IMR-90 (cell line): ENCODE data around the gene CARM1.
A peak's percentile ranks its signal among the peaks of the same experiment; 100 is the strongest.

Experiments
- BHLHE40 ChIP-seq: fragments of 150-350 bp; IDR thresholded peaks from 2 replicates; pipeline ENCODE4 v1.6.1; 2016; ENCODE audit warnings: mild to moderate bottlenecking, low read depth, low read length
- CEBPB ChIP-seq: IDR thresholded peaks from 2 replicates; pipeline ENCODE4 v1.6.1; 2012; ENCODE audit warnings: low read depth, low read length, improper control_type of control experiment
- MAZ ChIP-seq: IDR thresholded peaks from 2 replicates; pipeline ENCODE4 v1.6.1; 2012; ENCODE audit warnings: low read depth, mild to moderate bottlenecking, low read length, improper control_type of control experiment, moderate library complexity, borderline replicate concordance
- MXI1 ChIP-seq: IDR thresholded peaks from 2 replicates; pipeline ENCODE4 v1.6.1; 2012; ENCODE audit warnings: low read depth, mild to moderate bottlenecking, low read length, moderate library complexity, borderline replicate concordance
- POLR2A ChIP-seq: IDR thresholded peaks from 2 replicates; pipeline ENCODE4 v1.6.1; 2012; ENCODE audit warnings: mild to moderate bottlenecking, low read depth, low read length
- RAD21 ChIP-seq: IDR thresholded peaks from 2 replicates; pipeline ENCODE4 v1.6.1; 2012; ENCODE audit warnings: low read length, improper control_type of control experiment
- SMC3 ChIP-seq: fragments of 150-350 bp; IDR thresholded peaks from 2 replicates; pipeline ENCODE4 v1.6.1; 2016; ENCODE audit warnings: low read depth, mild to moderate bottlenecking, antibody characterized with exemption, low read length, moderate library complexity
- TF ChIP-seq, protein P1 (sequence below): conservative IDR thresholded peaks from 2 replicates; pipeline ENCODE4 v1.5.1; 2012; ENCODE audit warnings: mild to moderate bottlenecking, low read depth, low read length, improper control_type of control experiment
- TF ChIP-seq, protein P2 (sequence below): fragments of 150-350 bp; IDR thresholded peaks from 2 replicates; pipeline ENCODE4 v1.6.1; 2017; ENCODE audit warnings: mild to moderate bottlenecking, antibody characterized with exemption, low read length, low read depth

DNA sequence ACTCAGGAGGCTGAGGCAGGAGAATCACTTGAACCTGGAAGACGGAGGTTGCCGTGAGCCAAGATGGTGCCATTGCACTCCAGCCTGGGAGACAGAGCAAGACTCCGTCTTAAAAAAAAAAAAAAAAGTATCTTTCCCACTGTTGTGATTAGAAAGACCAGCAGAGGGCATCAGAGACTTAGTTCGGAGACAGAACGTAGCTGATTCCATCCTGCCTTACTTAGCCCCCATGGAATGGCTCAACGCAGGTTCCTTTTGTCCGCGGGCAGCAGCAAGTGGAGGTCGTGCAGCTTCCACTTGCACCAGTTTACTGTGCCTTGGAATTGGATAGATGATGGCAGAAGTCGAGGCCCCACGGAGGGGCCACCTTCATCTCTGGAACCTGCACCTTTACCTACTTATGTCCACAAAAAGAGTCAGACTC, 65.3 kb downstream of the CARM1 start:
- TF ChIP-seq POLR2A (no peak), SMC3 (peak; percentile 62), CEBPB (no peak), BHLHE40 (no peak), RAD21 (peak; percentile 82), MAZ (no peak), MXI1 (no peak)
- TF ChIP-seq, protein P1, sequence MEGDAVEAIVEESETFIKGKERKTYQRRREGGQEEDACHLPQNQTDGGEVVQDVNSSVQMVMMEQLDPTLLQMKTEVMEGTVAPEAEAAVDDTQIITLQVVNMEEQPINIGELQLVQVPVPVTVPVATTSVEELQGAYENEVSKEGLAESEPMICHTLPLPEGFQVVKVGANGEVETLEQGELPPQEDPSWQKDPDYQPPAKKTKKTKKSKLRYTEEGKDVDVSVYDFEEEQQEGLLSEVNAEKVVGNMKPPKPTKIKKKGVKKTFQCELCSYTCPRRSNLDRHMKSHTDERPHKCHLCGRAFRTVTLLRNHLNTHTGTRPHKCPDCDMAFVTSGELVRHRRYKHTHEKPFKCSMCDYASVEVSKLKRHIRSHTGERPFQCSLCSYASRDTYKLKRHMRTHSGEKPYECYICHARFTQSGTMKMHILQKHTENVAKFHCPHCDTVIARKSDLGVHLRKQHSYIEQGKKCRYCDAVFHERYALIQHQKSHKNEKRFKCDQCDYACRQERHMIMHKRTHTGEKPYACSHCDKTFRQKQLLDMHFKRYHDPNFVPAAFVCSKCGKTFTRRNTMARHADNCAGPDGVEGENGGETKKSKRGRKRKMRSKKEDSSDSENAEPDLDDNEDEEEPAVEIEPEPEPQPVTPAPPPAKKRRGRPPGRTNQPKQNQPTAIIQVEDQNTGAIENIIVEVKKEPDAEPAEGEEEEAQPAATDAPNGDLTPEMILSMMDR, result peak; percentile 71
- TF ChIP-seq, protein P2, sequence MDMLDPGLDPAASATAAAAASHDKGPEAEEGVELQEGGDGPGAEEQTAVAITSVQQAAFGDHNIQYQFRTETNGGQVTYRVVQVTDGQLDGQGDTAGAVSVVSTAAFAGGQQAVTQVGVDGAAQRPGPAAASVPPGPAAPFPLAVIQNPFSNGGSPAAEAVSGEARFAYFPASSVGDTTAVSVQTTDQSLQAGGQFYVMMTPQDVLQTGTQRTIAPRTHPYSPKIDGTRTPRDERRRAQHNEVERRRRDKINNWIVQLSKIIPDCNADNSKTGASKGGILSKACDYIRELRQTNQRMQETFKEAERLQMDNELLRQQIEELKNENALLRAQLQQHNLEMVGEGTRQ, result no peak
